Measurements from ENCODE around the gene CYP27B1.

GRCh38 chr12:57724936-57725740 lies 41.7 kb downstream of the CYP27B1 start:
- no peak for TF ChIP-seq CTCF (IDR thresholded peaks at IDR 0.05; ENCODE audit: extremely low read depth in 1 of 2, insufficient read depth in 1 of 2, low read depth in 1 of 2, low read length in 2 of 2)
- TF ChIP-seq POLR2A (IDR thresholded peaks at IDR 0.05; ENCODE audit: low read depth, low read length), result no peak
- TF ChIP-seq EZH2 (IDR thresholded peaks at IDR 0.05; ENCODE audit: borderline replicate concordance, low read depth, low read length, severe bottlenecking), result no peak
- no peak for TF ChIP-seq MYC (IDR thresholded peaks at IDR 0.05; ENCODE audit: low read depth, low read length)
- no peak for TF ChIP-seq FOS (IDR thresholded peaks at IDR 0.05; ENCODE audit: borderline replicate concordance, insufficient read depth, low read length)
- TF ChIP-seq MAX (IDR thresholded peaks at IDR 0.05; ENCODE audit: insufficient read depth, insufficient read length), result no peak
- TF ChIP-seq POLR2AphosphoS5 (IDR thresholded peaks at IDR 0.05; ENCODE audit: insufficient read depth, low read depth, low read length), result no peak

Data from endothelial cell of umbilical vein (primary cell).